HG02798 (cell line): Measurements from ENCODE around the gene VCY.
"Not testable (repeated sequence)": the region's sequence is repeated elsewhere in the genome, so short reads cannot be mapped to it uniquely, and the experiment has no call there.

Experiments used
- ATAC-seq: cut with Tn5 transposase; IDR thresholded peaks from one replicate; pipeline ENCODE4 v1.9.1; 2021; ENCODE audit warnings: mild to moderate bottlenecking; ENCODE audit not compliant: unreplicated experiment, poor library complexity

Gene VCY

GRCh38 chrY:13986373-13986772 lies at the start of gene VCY:
TSS of gene VCY (minus strand) at chrY:13986473. CDS start at chrY:13986440, 33 bp downstream.
- not testable (repeated sequence) for ATAC-seq

- ATAC-seq, result not testable (repeated sequence)
These were observed 44.1 kb upstream of the VCY start for GRCh38 chrY:14030395-14030794.

- not testable (repeated sequence) for ATAC-seq
These were observed 25.6 kb upstream of the VCY start for GRCh38 chrY:14011916-14012315.

- ATAC-seq, result not testable (repeated sequence)
These were observed 43.9 kb downstream of the VCY start for GRCh38 chrY:13942406-13942805.
